ENCODE measurements around the gene CCDC85B.

DNA sequence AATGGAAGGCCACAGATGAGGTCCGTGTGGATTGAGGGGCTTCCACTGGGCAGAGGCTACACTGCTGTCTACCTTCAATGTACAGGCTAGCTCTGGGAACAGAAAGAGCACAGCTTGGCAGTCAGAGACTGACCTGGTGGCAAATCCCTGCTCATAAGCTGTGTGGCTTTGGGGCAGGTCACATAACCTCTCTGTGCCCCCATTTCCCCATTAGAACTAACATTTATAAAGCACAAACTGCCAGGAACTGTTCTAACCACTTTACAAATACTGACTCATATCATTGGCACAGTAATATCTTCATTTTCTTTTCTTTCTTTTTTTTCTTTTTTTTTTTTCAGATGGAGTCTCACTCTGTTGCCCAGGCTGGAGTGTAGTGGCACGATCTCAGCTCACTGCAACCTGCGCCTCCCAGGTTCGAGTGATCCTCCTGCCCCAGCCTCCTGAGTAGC lies 6.6 kb downstream of the CCDC85B start:
- TF ChIP-seq POLR2A (IDR thresholded peaks at IDR 0.05) = no peak
- TF ChIP-seq, protein P1, sequence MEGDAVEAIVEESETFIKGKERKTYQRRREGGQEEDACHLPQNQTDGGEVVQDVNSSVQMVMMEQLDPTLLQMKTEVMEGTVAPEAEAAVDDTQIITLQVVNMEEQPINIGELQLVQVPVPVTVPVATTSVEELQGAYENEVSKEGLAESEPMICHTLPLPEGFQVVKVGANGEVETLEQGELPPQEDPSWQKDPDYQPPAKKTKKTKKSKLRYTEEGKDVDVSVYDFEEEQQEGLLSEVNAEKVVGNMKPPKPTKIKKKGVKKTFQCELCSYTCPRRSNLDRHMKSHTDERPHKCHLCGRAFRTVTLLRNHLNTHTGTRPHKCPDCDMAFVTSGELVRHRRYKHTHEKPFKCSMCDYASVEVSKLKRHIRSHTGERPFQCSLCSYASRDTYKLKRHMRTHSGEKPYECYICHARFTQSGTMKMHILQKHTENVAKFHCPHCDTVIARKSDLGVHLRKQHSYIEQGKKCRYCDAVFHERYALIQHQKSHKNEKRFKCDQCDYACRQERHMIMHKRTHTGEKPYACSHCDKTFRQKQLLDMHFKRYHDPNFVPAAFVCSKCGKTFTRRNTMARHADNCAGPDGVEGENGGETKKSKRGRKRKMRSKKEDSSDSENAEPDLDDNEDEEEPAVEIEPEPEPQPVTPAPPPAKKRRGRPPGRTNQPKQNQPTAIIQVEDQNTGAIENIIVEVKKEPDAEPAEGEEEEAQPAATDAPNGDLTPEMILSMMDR (IDR thresholded peaks at IDR 0.05) = no peak

All from adrenal gland (tissue), 5 donors.